Fibroblast of lung (primary cell): Measurements from ENCODE around the gene TENM3.

ENCODE experiments used
- EZH2 ChIP-seq: IDR thresholded peaks from 2 replicates; pipeline ENCODE4 v1.5.1; 2012; ENCODE audit warnings: low read length, control low read depth, mild to moderate bottlenecking; ENCODE audit errors: missing control alignments
- TF ChIP-seq, protein P1 (sequence below), 2 donors: IDR thresholded peaks in 1 of 2; conservative IDR thresholded peaks in 1 of 2; 1 replicate in 1 of 2; 2 replicates in 1 of 2; pipeline ENCODE4 v1.5.1; 2011 to 2012; ENCODE audit warnings: low read length in 2 of 2, control low read depth in 1 of 2, inconsistent platforms in 1 of 2, low read depth in 1 of 2, mild to moderate bottlenecking in 1 of 2

DNA sequence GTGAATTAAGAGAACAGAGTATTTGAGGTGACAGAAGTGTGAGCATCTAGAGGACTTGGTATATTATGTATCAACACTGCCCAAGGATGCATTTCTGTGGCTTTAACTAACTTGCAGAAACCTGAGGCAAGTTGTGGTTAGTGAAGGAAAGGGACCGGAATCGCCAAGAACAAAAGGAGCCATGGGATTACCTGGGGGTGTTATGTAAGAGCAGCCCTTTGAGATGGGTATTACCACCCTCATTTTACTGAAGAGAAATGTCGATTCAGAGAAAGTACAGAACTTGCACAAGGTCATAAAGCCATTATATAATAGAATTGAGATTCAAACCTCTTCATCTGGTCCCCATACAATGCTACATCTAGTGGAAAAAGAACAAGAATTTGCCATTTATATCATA is 14.3 kb downstream of the TENM3 start:
- TF ChIP-seq, protein P1, sequence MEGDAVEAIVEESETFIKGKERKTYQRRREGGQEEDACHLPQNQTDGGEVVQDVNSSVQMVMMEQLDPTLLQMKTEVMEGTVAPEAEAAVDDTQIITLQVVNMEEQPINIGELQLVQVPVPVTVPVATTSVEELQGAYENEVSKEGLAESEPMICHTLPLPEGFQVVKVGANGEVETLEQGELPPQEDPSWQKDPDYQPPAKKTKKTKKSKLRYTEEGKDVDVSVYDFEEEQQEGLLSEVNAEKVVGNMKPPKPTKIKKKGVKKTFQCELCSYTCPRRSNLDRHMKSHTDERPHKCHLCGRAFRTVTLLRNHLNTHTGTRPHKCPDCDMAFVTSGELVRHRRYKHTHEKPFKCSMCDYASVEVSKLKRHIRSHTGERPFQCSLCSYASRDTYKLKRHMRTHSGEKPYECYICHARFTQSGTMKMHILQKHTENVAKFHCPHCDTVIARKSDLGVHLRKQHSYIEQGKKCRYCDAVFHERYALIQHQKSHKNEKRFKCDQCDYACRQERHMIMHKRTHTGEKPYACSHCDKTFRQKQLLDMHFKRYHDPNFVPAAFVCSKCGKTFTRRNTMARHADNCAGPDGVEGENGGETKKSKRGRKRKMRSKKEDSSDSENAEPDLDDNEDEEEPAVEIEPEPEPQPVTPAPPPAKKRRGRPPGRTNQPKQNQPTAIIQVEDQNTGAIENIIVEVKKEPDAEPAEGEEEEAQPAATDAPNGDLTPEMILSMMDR (conservative IDR thresholded peaks at IDR 0.05 in 1 of 2, IDR thresholded peaks at IDR 0.05 in 1 of 2; ENCODE audit: low read depth in 1 of 2, low read length in 2 of 2), result no peak
- TF ChIP-seq EZH2, result no peak
